NCI-H1105 treated with DMSO at 0.1 percent for 48 hours (cell line): ENCODE measurements around the gene CARD14.
"Not testable (repeated sequence)": the region's sequence is repeated elsewhere in the genome, so short reads cannot be mapped to it uniquely, and the experiment has no call there.

Experiments
- DNase-seq: peaks from one replicate; lab custom pipeline; 2025; lab: John Stamatoyannopoulos, UW

The CARD14 gene

DNA sequence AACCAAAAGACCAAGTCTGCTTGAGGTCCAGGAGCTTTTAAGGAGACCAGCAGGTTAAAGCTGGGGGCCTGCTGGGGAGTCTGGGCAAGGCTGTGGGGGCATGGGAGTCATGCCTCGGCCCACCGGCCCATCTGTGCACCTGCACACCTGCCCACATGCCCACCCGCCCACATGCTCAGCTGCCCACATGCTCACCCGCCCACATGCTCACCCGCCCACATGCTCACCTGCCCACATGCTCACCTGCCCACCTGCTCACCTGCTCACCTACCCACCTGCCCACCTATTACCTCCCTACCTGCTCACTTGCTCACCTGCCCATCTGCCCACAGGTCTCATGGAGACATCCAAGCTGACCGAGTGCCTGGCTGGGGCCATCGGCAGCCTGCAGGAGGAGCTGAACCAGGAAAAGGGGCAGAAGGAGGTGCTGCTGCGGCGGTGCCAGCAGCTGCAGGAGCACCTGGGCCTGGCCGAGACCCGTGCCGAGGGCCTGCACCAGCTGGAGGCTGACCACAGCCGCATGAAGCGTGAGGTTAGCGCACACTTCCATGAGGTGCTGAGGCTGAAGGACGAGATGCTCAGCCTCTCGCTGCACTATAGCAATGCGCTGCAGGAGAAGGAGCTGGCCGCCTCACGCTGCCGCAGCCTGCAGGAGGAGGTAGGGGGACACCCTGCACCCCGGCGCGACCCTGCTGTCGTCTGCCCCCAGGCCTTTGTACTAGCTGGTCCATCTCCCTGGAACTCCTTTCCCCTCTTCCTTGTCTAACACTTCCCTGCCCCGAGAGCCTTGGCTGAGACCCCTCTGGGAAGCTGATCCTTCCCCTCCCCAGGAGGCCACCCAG, 14.0 kb downstream of the CARD14 start:
- no peak for DNase-seq

DNA sequence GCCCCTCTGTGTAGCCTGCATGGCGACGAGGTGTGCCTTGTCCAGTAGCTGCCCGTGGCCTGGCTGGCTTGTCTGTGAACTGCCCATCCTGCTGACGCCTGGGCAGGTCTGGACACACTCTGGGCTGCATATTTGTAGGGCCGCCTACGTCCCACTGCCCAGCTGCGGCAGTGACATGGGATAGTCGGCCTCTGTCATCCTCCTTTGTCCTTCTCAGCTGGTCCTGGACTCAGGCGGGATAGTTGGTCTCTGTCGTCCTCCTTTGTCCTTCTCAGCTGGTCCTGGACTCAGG, 14.5 kb downstream of the CARD14 start:
- DNase-seq = no peak

- DNase-seq = no peak
These were observed 16.1 kb downstream of the CARD14 start for GRCh38 chr17:80185968-80186367.

DNA sequence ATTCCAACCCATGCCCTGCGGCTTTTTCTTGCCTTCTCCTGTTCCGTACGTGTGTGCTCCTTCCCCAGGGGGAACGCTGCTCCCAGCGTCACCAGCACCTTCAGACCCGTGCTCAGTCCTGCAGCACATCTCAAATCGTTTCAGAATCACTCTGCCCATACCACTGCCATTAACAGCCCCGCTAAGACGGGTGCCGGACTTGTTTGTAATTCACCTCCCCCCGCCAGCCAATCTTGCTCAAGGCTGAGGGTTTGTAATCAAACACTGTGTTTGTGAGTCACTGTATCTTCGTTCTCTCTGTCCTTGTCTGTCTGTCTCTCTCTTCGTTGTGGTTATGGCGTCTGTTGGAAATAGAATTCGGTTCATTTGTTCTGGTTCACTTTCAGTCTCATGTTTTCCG, 17.3 kb downstream of the CARD14 start:
- DNase-seq = no peak

- DNase-seq = no peak
These were observed 17.7 kb downstream of the CARD14 start for GRCh38 chr17:80187515-80187941.

DNA sequence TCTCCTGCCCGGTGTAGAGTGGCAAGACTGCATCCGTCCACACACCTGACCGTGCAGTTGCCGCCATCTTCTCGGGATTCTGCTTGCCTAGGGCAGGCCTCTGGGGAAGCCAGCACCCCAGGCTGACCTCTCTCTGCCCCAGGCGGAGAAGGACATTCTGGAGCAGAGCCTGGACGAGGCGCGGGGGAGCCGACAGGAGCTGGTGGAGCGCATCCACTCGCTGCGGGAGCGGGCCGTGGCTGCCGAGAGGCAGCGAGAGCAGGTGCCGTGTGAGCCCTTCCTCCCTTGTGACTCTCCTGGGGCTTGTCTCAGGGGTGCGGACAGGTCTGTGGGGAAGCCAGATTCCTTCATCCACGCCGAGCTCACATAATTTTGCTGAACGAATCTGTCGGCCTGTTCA, 19.8 kb downstream of the CARD14 start:
- no peak for DNase-seq

DNA sequence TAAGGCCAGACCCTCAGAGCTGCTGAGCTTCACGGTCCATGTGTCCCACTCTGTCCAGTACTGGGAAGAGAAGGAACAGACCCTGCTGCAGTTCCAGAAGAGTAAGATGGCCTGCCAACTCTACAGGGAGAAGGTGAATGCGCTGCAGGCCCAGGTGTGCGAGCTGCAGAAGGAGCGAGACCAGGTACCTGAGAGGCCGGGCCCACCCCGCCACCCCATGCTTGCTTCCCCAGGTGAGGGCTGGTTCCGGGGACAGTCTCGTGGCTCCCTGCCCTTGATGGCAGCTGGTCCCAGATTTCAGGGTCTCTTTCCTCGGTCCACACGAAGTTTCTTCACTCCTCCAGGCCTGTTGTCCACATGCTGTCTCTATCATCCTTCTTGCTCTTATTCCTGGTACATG, 20.9 kb downstream of the CARD14 start:
- no peak for DNase-seq

- no peak for DNase-seq
These were observed 21.4 kb downstream of the CARD14 start for GRCh38 chr17:80191192-80191591.

- DNase-seq = no peak
These were observed 22.2 kb downstream of the CARD14 start for GRCh38 chr17:80191865-80192661.

- DNase-seq = no peak
These were observed 25.3 kb downstream of the CARD14 start for GRCh38 chr17:80195141-80195540.

DNA sequence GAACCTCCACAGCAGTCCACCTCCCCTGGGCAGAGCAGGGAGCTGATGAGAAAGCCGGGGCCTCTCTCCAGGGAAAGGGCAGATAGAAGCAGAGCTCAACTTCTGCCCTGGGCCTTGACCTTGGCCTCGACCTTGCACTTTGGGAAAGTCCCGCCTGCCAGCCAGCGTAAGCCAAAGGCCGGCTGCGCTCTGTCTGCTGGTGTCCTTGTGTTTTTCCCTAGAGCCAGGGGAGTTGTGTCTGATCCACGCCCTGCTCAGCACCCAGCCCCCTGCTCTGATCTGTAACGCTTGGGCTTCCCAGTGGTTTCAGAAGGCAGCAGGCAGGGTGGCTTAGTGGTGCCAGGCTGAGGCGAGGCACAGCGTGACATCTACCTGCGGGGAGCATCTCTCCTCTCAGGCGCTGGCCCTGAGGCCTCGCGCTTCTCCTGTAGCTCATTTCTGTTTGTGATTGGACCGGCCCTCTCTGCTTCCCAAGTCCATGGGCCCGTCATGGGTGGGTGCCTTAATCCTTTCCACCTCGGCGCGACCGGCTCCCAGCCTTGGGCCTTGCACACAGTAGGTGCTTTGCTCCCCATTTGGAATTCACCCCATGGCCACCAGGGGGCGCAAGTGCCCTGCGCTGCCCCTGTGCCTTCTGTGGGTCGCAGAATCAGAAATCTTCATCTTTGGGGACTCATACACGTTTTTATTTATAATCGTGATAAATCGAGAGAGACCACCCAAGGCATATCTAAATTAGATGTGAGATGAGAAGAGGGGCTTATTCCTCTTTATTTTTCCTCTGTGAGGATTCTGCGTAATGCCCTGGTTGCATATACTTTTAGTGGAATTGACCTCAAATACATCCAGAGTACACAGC, 26.1 kb downstream of the CARD14 start:
- no peak for DNase-seq

DNA sequence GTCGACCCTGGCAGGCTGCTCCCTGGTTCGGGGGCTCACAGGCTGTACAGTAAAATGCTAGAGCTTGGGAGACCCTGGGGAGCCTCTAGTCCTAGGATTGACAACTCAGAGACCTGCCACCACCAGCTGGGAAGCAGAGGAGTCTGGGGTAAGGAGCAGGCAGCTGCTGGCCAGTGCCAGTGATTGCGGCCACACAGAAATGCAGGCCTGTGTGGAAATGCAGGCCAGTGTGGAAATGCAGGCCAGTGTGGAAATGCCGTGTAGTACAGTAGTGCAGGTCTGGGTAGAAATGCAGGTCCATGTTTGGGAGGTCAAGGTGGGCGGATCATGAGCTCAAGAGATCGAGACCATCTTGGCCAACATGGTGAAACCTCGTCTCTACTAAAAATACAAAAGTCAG, 26.8 kb downstream of the CARD14 start:
- DNase-seq = no peak

DNA sequence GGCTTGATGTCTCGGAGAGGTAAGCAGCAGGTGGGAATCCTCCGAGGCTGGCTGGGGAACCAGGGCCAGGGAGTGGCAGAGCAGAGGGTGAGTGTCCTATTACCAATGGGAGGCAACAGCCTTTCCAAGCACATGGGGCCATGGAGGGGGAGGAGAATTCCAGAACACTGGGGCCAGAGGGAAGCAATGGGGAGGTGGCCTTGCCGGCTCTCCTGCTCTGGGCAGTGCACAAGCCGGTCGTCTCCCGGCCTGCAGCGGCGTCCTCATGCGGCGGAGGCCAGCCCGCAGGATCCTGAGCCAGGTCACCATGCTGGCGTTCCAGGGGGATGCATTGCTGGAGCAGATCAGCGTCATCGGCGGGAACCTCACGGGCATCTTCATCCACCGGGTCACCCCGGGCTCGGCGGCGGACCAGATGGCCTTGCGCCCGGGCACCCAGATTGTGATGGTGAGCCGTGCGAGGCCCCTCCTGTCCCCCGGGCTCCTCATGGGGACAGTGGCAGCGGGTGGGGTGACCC, 28.4 kb downstream of the CARD14 start:
- no peak for DNase-seq

GRCh38 chr17:80199295-80199694, 29.5 kb downstream of the CARD14 start:
- not testable (repeated sequence) for DNase-seq

DNA sequence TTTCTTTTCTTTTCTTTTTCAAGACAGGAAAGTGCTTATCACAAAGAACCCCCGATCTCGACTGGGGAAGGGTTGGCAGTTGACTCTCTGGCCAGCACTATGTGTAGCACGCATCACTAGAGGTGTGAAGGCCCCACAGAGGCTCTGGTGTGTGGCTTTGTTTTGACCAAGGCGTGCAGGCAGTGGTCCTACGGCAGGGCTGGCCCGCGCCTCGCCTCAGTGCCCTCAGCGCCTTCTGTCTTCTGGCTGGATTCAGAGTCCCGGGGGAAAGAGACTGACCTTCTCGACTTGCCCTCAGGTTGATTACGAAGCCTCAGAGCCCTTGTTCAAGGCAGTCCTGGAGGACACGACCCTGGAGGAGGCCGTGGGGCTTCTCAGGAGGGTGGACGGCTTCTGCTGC, 31.6 kb downstream of the CARD14 start:
- DNase-seq = no peak

DNA sequence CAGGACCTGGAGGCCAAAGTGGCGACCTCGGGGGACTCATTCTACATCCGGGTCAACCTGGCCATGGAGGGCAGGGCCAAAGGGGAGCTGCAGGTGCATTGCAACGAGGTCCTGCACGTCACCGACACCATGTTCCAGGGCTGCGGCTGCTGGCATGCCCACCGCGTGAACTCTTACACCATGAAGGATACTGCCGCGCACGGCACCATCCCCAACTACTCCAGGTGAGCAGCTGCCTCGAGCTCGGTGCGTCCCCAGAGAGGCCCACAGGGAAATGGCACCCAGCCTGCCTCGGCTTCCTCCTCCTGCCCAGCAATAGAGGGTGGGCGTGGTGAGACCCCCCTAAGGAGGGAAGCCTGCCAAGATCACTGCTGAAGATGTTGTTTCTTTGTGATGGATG, 32.4 kb downstream of the CARD14 start:
- DNase-seq = no peak

- DNase-seq = no peak
These were observed 33.7 kb downstream of the CARD14 start for GRCh38 chr17:80203471-80203963.

DNA sequence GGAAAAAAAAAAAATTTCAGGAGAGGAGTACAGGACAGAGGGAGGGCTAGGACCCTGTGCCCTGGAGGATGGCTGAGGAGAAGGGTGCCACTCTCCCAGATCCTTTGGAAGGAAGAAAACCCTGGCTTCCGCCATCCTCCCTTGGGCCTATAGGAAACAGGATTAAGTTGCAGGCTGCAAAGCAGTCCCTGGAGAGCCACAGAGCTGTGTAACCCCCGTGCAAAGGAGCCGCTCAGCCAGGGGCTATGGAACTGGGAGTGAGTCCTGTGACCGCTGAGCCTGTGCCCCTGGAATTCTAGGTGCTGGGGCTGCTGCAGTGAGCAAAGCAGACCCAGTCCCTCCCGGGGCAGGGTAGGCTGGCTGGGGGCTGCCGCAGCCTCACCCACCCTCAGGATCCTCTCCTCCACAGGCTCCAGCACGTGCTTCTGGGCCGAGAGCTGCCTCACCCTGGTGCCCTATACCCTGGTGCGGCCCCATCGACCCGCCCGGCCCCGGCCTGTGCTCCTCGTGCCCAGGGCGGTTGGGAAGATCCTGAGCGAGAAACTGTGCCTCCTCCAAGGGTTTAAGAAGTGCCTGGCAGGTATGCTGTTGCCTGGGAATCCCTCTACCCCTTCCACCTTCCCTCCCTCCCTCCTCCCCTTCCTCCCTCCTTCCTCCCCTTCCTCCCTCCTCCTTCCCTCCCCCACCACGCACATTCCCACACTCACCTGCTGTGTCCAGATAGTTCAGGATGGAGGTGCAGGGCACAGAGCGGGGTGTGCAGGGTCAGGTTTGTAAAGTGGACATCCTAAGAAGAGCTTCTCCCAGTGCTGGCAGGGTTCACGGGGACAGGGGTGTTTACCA, 35.0 kb downstream of the CARD14 start:
- DNase-seq = no peak

DNA sequence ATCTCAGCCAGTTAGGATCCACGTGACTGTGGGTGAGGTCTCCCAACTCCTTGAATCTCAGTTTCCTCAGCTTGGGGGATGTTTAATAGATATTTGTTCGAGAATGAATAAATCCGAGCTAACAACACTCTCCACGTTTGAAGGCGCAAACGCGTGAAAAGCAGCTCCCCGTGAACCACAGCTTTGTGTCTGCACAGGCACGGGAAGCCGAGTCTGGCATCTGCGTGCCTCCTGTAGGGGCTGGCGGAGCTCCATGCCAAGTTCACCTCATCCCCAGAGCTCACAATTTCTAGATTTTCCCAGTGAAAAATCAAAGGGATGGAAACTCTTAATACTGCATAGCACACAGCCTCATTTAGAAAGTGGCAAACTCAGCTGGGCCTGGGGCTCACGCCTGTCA, 36.0 kb downstream of the CARD14 start:
- DNase-seq = no peak

- no peak for DNase-seq
These were observed 38.2 kb downstream of the CARD14 start for GRCh38 chr17:80208050-80208449.

DNA sequence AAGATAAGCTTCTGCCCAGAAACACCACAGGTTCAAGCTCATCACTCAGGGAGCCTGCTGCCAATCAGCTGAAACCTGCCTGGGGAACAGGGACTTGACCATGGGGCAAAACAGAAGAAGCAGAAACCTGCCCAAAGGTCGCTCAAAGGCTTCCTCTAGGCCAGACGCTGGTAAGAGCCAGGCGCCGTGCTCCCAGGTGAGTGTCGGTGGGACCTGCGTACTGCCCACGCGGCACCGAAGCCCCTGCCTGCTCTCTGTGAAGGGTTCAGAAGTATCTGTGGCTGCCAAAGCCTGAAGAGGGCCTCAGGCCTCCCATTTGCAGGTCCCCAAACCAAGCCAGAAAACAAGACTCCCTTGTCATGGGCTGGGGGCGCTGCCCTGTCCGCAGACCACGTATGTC, 39.9 kb downstream of the CARD14 start:
- DNase-seq = no peak
